ENCODE measurements around the gene TTYH3. TPM values are rescaled to one million over a fixed set of nuclear protein-coding genes. Genes with fewer than 3 reads are reported as not detected.

Gene TTYH3
- total and polyA plus RNA-seq, 2 donors (not counting 1 experiment from before 2014, with no cell fraction given) = 17.4 to 19.7 TPM

- no peak overlapping the region for H3K9ac ChIP-seq (ENCODE audit: insufficient read depth, low read length)
- H3K9me3 ChIP-seq (ENCODE audit: control insufficient read depth, insufficient read depth, low read depth, low read length) = no peaks in the 10 kb centered on the region
- TF ChIP-seq CTCF (conservative IDR thresholded peaks at IDR 0.05 in 1 of 2, IDR thresholded peaks at IDR 0.05 in 1 of 2; ENCODE audit: low read depth in 1 of 2, low read length in 2 of 2) (no peak), EZH2 (IDR thresholded peaks at IDR 0.05; ENCODE audit: low read length, missing control alignments) (no peak)
- no peaks in the 10 kb centered on the region for H3K36me3 ChIP-seq (ENCODE audit: control insufficient read depth, insufficient read depth, low read length)
- H3K27me3 ChIP-seq (ENCODE audit: control insufficient read depth, insufficient read depth, low read length) = no peaks in the 10 kb centered on the region
- H3K4me1 ChIP-seq (ENCODE audit: control insufficient read depth, extremely low read depth, insufficient read depth, low read length) = no peaks in the 10 kb centered on the region
- H3K4me2 ChIP-seq (ENCODE audit: extremely low read depth, insufficient read depth, low read length) = no peak overlapping the region
- no peak overlapping the region for H3K27ac ChIP-seq (ENCODE audit: insufficient read depth, low read length)
- H3K79me2 ChIP-seq (ENCODE audit: control insufficient read depth, insufficient read depth, low read length) = no peaks in the 10 kb centered on the region
- no peak overlapping the region for H3K4me3 ChIP-seq (replicated peaks in 1 of 4; ENCODE audit: control extremely low read depth in 1 of 4, insufficient read depth in 1 of 4, low read depth in 3 of 4, low read length in 4 of 4)
- H4K20me1 ChIP-seq (ENCODE audit: control insufficient read depth, extremely low read depth, insufficient read depth, low read length) = no peaks in the 10 kb centered on the region
- DNase-seq (ENCODE audit: low read depth in 2 of 2) = peak in 1 of 2 donors; percentile 25
- no peak overlapping the region for H2AFZ ChIP-seq (ENCODE audit: low read length)
Observed at GRCh38 chr7:2706685-2707126, 74.9 kb downstream of the TTYH3 start.

GRCh38 chr7:2707481-2707880, 75.7 kb downstream of the TTYH3 start:
- no peaks in the 10 kb centered on the region for H4K20me1 ChIP-seq (ENCODE audit: control insufficient read depth, extremely low read depth, insufficient read depth, low read length)
- H3K27me3 ChIP-seq (ENCODE audit: control insufficient read depth, insufficient read depth, low read length) = no peaks in the 10 kb centered on the region
- H3K9ac ChIP-seq (ENCODE audit: insufficient read depth, low read length) = no peak overlapping the region
- TF ChIP-seq CTCF (conservative IDR thresholded peaks at IDR 0.05 in 1 of 2, IDR thresholded peaks at IDR 0.05 in 1 of 2; ENCODE audit: low read depth in 1 of 2, low read length in 2 of 2) (no peak), EZH2 (IDR thresholded peaks at IDR 0.05; ENCODE audit: low read length, missing control alignments) (no peak)
- H3K79me2 ChIP-seq (ENCODE audit: control insufficient read depth, insufficient read depth, low read length) = no peaks in the 10 kb centered on the region
- H3K27ac ChIP-seq (ENCODE audit: insufficient read depth, low read length) = no peak overlapping the region
- no peaks in the 10 kb centered on the region for H3K4me1 ChIP-seq (ENCODE audit: control insufficient read depth, extremely low read depth, insufficient read depth, low read length)
- H3K36me3 ChIP-seq (ENCODE audit: control insufficient read depth, insufficient read depth, low read length) = no peaks in the 10 kb centered on the region
- no peak overlapping the region for H2AFZ ChIP-seq (ENCODE audit: low read length)
- H3K4me2 ChIP-seq (ENCODE audit: extremely low read depth, insufficient read depth, low read length) = no peak overlapping the region
- DNase-seq (ENCODE audit: low read depth in 2 of 2) = no peak
- H3K4me3 ChIP-seq (replicated peaks in 1 of 4; ENCODE audit: control extremely low read depth in 1 of 4, insufficient read depth in 1 of 4, low read depth in 3 of 4, low read length in 4 of 4) = no peak overlapping the region
- H3K9me3 ChIP-seq (ENCODE audit: control insufficient read depth, insufficient read depth, low read depth, low read length) = no peaks in the 10 kb centered on the region

GRCh38 chr7:2708041-2708440, 76.3 kb downstream of the TTYH3 start:
- Histone ChIP-seq H3K27ac (ENCODE audit: insufficient read depth, low read length) (no peak overlapping the region), H3K27me3 (ENCODE audit: control insufficient read depth, insufficient read depth, low read length) (no peaks in the 10 kb centered on the region), H2AFZ (ENCODE audit: low read length) (no peak overlapping the region), H3K9me3 (ENCODE audit: control insufficient read depth, insufficient read depth, low read depth, low read length) (no peaks in the 10 kb centered on the region), H3K4me1 (ENCODE audit: control insufficient read depth, extremely low read depth, insufficient read depth, low read length) (no peaks in the 10 kb centered on the region), H3K36me3 (ENCODE audit: control insufficient read depth, insufficient read depth, low read length) (no peaks in the 10 kb centered on the region), H3K79me2 (ENCODE audit: control insufficient read depth, insufficient read depth, low read length) (no peaks in the 10 kb centered on the region), H3K9ac (ENCODE audit: insufficient read depth, low read length) (no peak overlapping the region), H3K4me3 (replicated peaks in 1 of 4; ENCODE audit: control extremely low read depth in 1 of 4, insufficient read depth in 1 of 4, low read depth in 3 of 4, low read length in 4 of 4) (no peak overlapping the region), H4K20me1 (ENCODE audit: control insufficient read depth, extremely low read depth, insufficient read depth, low read length) (no peaks in the 10 kb centered on the region), H3K4me2 (ENCODE audit: extremely low read depth, insufficient read depth, low read length) (no peak overlapping the region)
- TF ChIP-seq EZH2 (IDR thresholded peaks at IDR 0.05; ENCODE audit: low read length, missing control alignments) = no peak
- no peak for TF ChIP-seq CTCF (conservative IDR thresholded peaks at IDR 0.05 in 1 of 2, IDR thresholded peaks at IDR 0.05 in 1 of 2; ENCODE audit: low read depth in 1 of 2, low read length in 2 of 2)
- no peak for DNase-seq (ENCODE audit: low read depth in 2 of 2)

Measured in fibroblast of lung (primary cell).